GM19043 (cell line): ENCODE results near the gene MYCN.
"Not testable (repeated sequence)": the region's sequence is repeated elsewhere in the genome, so short reads cannot be mapped to it uniquely, and the experiment has no call there.

Experiments used
- ATAC-seq: cut with Tn5 transposase; IDR thresholded peaks from one replicate; pipeline ENCODE4 v1.9.1; 2021; ENCODE audit warnings: low read depth; ENCODE audit not compliant: unreplicated experiment

MYCN gene

GRCh38 chr2:15956751-15957736, 16.7 kb downstream of the MYCN start:
- ATAC-seq, result no peak

GRCh38 chr2:15957881-15958713, 17.7 kb downstream of the MYCN start:
- ATAC-seq, result no peak

- no peak for ATAC-seq
Observed at GRCh38 chr2:15959331-15960153, 19.2 kb downstream of the MYCN start.

GRCh38 chr2:15960154-15960520, 19.8 kb downstream of the MYCN start:
- not testable (repeated sequence) for ATAC-seq

- not testable (repeated sequence) for ATAC-seq
Observed at GRCh38 chr2:15963109-15963976, 23.0 kb downstream of the MYCN start.

- no peak for ATAC-seq
Observed at GRCh38 chr2:15963977-15964670, 23.8 kb downstream of the MYCN start.

GRCh38 chr2:15964936-15965563, 24.7 kb downstream of the MYCN start:
- no peak for ATAC-seq

GRCh38 chr2:15965564-15966019, 25.2 kb downstream of the MYCN start:
- no peak for ATAC-seq

- ATAC-seq, result no peak
Observed at GRCh38 chr2:15967415-15968279, 27.3 kb downstream of the MYCN start.

- no peak for ATAC-seq
Observed at GRCh38 chr2:15968280-15969178, 28.2 kb downstream of the MYCN start.

- no peak for ATAC-seq
Observed at GRCh38 chr2:15969214-15969613, 28.9 kb downstream of the MYCN start.

- no peak for ATAC-seq
Observed at GRCh38 chr2:15970701-15971100, 30.4 kb downstream of the MYCN start.

GRCh38 chr2:15971351-15971750, 31.0 kb downstream of the MYCN start:
- no peak for ATAC-seq

GRCh38 chr2:15971831-15972522, 31.6 kb downstream of the MYCN start:
- ATAC-seq, result no peak

- ATAC-seq, result no peak
Observed at GRCh38 chr2:15973481-15974401, 33.4 kb downstream of the MYCN start.
